ENCODE measurements around the gene FNIP1.

DNA sequence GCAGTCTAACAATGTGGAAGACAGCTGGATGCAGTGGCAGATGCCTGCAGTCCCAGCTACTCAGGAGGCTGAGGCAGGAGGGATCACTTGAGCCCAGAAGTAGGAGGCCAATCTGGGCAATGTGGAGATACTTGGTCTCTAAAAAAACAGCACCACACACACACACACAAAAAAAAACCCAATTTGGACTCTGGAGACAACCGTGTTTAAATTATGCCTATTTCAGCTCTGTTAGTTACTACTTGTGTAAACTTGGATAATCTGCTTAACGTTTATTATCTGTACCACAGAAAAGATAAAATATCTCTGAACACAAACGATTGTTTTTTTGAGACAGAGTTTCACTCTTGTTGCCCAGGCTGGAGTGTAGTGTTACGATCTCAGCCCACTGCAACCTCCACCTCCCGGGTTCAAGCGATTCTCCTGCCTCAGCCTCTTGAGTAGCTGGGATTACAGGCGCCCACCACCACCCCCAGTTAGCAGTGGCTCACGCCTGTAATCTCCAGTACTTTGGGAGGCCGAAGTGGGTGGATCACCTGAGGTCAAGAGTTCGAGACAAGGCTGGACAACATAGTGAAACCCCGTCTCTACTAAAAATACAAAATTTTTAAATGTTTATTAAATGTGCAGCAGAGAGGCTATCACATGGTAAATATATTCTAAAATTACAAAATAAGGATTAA is 179.5 kb downstream of the FNIP1 start:
- TF ChIP-seq CTCF (IDR thresholded peaks at IDR 0.05), result no peak
- TF ChIP-seq POLR2A (IDR thresholded peaks at IDR 0.05), result no peak
